Breast epithelium (tissue), 4 donors: Measurements from ENCODE around the gene POC1A. TPM values are rescaled to one million over a fixed set of nuclear protein-coding genes. Genes with fewer than 3 reads are reported as not detected.

Experiments used
- DNase-seq, 2 donors: peaks; one replicate each; pipeline ENCODE4 v3.0.0-alpha.2; 2019; ENCODE audit warnings: low spot score in 2 of 2
- H3K27ac ChIP-seq, 2 donors: fragments of 200-600 bp; sonication (generic) in 1 of 2; one replicate each; pipeline ENCODE4 v1.5.1; 2016 to 2019; ENCODE audit warnings: mild to moderate bottlenecking in 1 of 2
- H3K27me3 ChIP-seq, 2 donors: fragments of 200-600 bp; sonication (generic) in 1 of 2; one replicate each; pipeline versions ENCODE4 v1.5.1 to v1.6.0; 2017 to 2019; ENCODE audit warnings: control low read depth in 1 of 2, mild to moderate bottlenecking in 1 of 2
- H3K36me3 ChIP-seq: fragments of 200-600 bp; one replicate; pipeline ENCODE4 v1.5.1; 2019
- H3K4me1 ChIP-seq, 2 donors: fragments of 200-600 bp; sonication (generic); one replicate each; pipeline ENCODE4 v1.5.1; 2016 to 2019; ENCODE audit warnings: control low read depth in 1 of 2
- H3K4me3 ChIP-seq, 3 donors: fragments of 200-600 bp; sonication (generic); 1 replicate in 2 of 3; 2 replicates in 1 of 3; pipeline ENCODE4 v1.5.1; 2016 to 2019; ENCODE audit warnings: mild to moderate bottlenecking in 3 of 3, moderate library complexity in 2 of 3
- H3K9me3 ChIP-seq, 2 donors: fragments of 200-600 bp; sonication (generic) in 1 of 2; one replicate each; pipeline ENCODE4 v1.5.1; 2016 to 2019; ENCODE audit warnings: control low read depth in 1 of 2
- CTCF ChIP-seq, 3 donors: fragments of 450-650 bp; IDR thresholded peaks; one replicate each; pipeline ENCODE4 v1.5.1; 2016 to 2017; ENCODE audit warnings: antibody characterized with exemption in 3 of 3, mild to moderate bottlenecking in 3 of 3, moderate library complexity in 3 of 3
- POLR2A ChIP-seq: fragments of 450-650 bp; IDR thresholded peaks from one replicate; pipeline ENCODE4 v1.6.1; 2016; ENCODE audit warnings: antibody characterized with exemption, mild to moderate bottlenecking, moderate library complexity
- POLR2AphosphoS5 ChIP-seq, 3 donors: sonication (generic); formaldehyde crosslinking; IDR thresholded peaks; one replicate each; pipeline ENCODE4 v1.6.1; 2017; ENCODE audit warnings: antibody characterized with exemption in 3 of 3
- intact Hi-C: fragments of 100-400 bp; cut with DNase I; formaldehyde crosslinking; loops from one replicate; pipeline ENCODE4 v1.15.1; 2023; ENCODE audit warnings: low total_unique reads
- total RNA-seq, 3 donors: library from RNA; depleted of rRNA; stranded (reverse); fragments of >200 nt; gene quantifications; one replicate each; pipeline ENCODE4 v1.1.0, GENCODE V29; 2016

The POC1A gene
- total RNA-seq, 3 donors from 2014 or later: 1.9 to 2.7 (median 2.6) TPM

GRCh38 chr3:52132041-52132440 is 22.2 kb downstream of the POC1A start:
- H3K4me1 ChIP-seq: peaks cover 0 to 11% of the 10 kb centered on the region in 2 donors
- H3K36me3 ChIP-seq: no peaks in the 10 kb centered on the region
- DNase-seq: no peak
- no peak overlapping the region for H3K4me3 ChIP-seq
- H3K9me3 ChIP-seq: no peaks in the 10 kb centered on the region
- no peak overlapping the region for H3K27ac ChIP-seq
- no peaks in the 10 kb centered on the region for H3K27me3 ChIP-seq
- TF ChIP-seq POLR2A: no peak
- TF ChIP-seq POLR2AphosphoS5 (IDR thresholded peaks at IDR 0.05): no peak
- TF ChIP-seq CTCF (IDR thresholded peaks at IDR 0.05): no peak
- intact Hi-C loops: no loop called here

DNA sequence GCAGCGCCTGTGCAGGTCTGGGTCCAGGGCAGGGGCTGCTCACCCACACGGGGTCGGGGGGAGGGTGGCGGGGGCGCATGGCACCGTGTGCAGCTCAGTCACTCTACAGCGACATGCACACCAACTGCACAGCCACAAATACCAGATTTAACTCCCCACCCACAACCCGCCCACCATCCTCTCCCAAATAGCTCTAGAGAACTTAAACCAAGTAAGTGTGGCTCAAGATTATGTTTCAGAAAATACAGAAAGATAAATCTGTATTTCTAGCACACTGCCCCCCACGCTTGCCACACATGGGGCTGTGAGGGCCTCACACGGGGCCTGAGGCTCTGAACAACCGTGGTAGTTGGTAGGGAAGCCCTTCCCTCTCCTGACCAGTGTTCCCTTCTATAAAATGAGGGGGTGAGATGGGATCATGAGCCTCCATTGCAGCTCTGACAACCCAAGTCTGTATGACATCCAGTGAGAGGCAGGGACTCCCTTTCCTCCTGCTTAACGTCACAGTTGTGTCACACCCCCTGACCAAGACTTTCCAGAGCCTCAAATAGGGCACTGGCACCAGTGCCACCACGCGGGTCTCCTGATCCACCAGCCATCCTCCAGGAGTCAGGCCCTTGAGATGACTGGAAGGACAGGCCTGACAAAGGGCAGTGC is 23.1 kb downstream of the POC1A start:
- H3K36me3 ChIP-seq: no peaks in the 10 kb centered on the region
- TF ChIP-seq POLR2AphosphoS5 (IDR thresholded peaks at IDR 0.05): no peak
- no peak for TF ChIP-seq POLR2A
- no peak for TF ChIP-seq CTCF (IDR thresholded peaks at IDR 0.05)
- DNase-seq: no peak
- peaks cover 0 to 2% of the 10 kb centered on the region in 2 donors for H3K4me1 ChIP-seq
- no peaks in the 10 kb centered on the region for H3K27me3 ChIP-seq
- no peak overlapping the region for H3K27ac ChIP-seq
- no peak overlapping the region for H3K4me3 ChIP-seq
- no peaks in the 10 kb centered on the region for H3K9me3 ChIP-seq
- intact Hi-C loops: no loop called here

GRCh38 chr3:52128118-52128683 is 26.0 kb downstream of the POC1A start:
- no peak overlapping the region for H3K4me3 ChIP-seq
- intact Hi-C loops: no loop called here

GRCh38 chr3:52126500-52126899 is 27.7 kb downstream of the POC1A start:
- Histone ChIP-seq H3K27me3 (no peaks in the 10 kb centered on the region), H3K4me1 (no peaks in the 10 kb centered on the region), H3K36me3 (no peaks in the 10 kb centered on the region), H3K27ac (no peak overlapping the region), H3K9me3 (no peaks in the 10 kb centered on the region), H3K4me3 (no peak overlapping the region)
- intact Hi-C loops: no loop called here
- no peak for TF ChIP-seq POLR2AphosphoS5 (IDR thresholded peaks at IDR 0.05)
- TF ChIP-seq POLR2A: no peak
- TF ChIP-seq CTCF (IDR thresholded peaks at IDR 0.05): no peak
- no peak for DNase-seq

More at GRCh38 chr3:52128118-52128683, 26.0 kb downstream of the POC1A start:
- H3K27ac ChIP-seq: peak overlapping the region; percentile 12 to 55
- H3K4me1 ChIP-seq: no peaks in the 10 kb centered on the region
- H3K9me3 ChIP-seq: no peaks in the 10 kb centered on the region
- no peaks in the 10 kb centered on the region for H3K36me3 ChIP-seq
- TF ChIP-seq CTCF (IDR thresholded peaks at IDR 0.05): peak in 1 of 3 donors; percentile 14
- no peak for TF ChIP-seq POLR2AphosphoS5 (IDR thresholded peaks at IDR 0.05)
- no peak for DNase-seq
- no peaks in the 10 kb centered on the region for H3K27me3 ChIP-seq

GRCh38 chr3:52126036-52126435 is 28.2 kb downstream of the POC1A start:
- Histone ChIP-seq H3K9me3 (no peaks in the 10 kb centered on the region), H3K4me1 (no peaks in the 10 kb centered on the region), H3K27me3 (no peaks in the 10 kb centered on the region), H3K36me3 (no peaks in the 10 kb centered on the region), H3K27ac (no peak overlapping the region), H3K4me3 (no peak overlapping the region)
- DNase-seq: no peak
- TF ChIP-seq POLR2A (no peak), CTCF (IDR thresholded peaks at IDR 0.05) (no peak), POLR2AphosphoS5 (IDR thresholded peaks at IDR 0.05) (no peak)
- intact Hi-C loops: no loop called here
